GM21381 (cell line): Measurements from ENCODE around the gene PDZD2.
"Not testable (repeated sequence)": the region's sequence is repeated elsewhere in the genome, so short reads cannot be mapped to it uniquely, and the experiment has no call there.

Experiments
- ATAC-seq: cut with Tn5 transposase; IDR thresholded peaks from one replicate; pipeline ENCODE4 v1.9.1; 2021; ENCODE audit warnings: mild to moderate bottlenecking, moderate library complexity; ENCODE audit not compliant: unreplicated experiment

Gene PDZD2

GRCh38 chr5:32027093-32027716, 388.3 kb downstream of the PDZD2 start:
- ATAC-seq = no peak

DNA sequence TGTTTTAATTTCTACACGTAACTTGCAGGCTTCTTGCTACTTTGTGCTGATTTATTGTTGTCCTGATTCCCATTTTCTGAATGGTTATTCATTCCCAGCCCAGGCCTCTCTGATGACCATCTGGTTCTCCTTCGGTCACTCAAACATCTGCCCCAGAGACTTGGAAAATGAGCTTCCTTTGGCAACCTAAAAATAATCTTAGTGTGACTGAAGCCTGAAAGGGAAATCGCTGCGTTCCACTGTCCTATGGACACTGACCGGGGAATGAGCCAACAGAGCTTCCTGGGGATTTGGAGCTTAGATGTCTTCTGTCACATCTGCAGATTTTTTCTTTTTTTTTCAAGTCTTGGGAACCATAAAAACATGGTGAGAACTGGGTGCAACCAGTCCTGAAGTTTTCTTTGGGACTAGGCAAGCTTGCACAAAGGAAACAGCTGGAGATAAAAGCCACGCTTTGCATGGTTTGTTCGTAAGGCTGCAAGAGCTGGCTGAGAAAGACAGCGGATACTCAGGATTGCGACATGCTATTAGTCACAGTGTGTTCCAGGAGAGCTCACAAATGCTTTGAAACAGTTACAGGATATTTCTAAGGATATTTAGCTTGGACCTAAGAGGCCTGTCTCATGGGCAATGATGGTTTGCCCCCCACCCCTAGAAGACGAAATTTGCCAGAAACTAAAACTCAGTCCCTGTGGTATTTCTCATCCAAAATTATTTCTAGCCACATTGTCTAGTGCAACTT, 389.0 kb downstream of the PDZD2 start:
- ATAC-seq = no peak

DNA sequence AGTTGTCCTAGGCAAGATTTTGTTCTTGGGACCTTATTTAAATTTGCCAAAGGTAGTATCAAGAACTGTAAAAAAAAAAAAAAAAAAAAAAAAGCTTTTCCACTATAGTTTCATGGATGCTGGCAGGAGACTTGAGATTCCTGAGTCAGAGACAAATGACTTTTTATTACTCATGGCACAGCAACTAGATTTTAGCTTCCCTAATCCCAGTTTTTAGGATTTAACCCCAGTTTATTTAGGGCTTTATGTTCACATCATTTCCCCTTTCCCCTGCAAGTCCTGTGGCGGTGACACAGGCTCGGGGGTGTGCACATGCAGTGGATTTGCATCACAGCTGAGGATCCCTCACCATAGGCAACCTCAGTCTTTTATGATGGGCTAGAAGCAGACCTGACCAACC, 390.3 kb downstream of the PDZD2 start:
- ATAC-seq = no peak

DNA sequence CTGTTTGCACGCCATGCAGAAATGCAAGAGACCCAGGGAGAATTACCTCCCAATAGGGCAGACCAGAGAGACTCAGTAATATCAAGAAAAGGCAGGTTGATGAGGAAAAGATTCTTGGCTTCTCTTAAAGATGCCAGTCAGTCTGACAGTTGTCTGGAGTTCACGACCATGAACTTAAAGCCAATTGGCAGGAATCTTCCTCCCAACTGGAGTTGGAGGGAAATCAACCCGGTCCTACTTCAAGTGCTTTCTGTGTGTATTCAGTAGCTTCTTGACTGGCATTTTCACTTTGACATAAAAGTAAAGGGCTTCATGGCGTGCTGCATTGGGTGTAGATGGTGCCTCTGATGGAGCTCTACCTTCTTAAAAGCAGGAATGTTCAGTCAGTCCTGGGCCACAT, 390.9 kb downstream of the PDZD2 start:
- ATAC-seq = no peak

- ATAC-seq = no peak
Measured at GRCh38 chr5:32030222-32030621, 391.3 kb downstream of the PDZD2 start.

DNA sequence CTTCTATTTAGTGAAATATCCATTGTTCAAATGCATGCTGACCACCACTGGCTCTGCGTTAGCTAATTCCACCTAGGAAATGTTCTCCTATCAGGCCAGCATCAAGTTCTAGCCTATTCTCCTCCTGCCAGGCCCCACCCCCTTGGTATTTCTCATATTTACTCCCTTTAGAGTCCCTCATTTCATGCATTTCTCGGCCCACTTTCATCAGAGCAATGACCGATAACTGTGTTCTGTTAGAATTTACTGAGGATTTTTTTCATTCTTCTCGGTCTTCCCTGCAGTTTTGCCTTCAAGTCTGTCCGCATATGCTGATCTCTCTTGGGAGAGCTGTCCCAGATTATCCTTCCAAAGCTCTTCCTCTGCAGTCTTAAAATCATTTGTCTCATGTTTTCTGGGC, 391.8 kb downstream of the PDZD2 start:
- no peak for ATAC-seq

GRCh38 chr5:32031089-32031488, 392.2 kb downstream of the PDZD2 start:
- no peak for ATAC-seq

GRCh38 chr5:32038523-32038922, 399.6 kb downstream of the PDZD2 start:
- no peak for ATAC-seq

DNA sequence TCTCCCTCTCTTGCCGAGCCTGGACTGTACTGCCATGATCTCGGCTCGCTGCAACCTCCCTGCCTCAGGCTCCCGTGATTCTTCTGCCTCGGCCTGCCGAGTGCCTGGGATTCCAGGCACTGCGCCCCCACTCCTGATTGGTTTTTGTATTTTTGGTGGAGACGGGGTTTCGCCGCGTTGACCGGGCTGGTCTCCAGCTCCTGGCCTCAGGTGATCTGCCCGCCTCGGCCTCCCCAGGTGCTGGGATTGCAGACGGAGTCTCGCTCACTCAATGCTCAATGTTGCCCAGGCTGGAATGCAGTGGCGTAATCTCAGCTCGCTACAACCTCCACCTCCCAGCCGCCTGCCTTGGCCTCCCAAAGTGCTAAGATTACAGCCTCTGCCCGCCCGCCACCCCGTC, 400.2 kb downstream of the PDZD2 start:
- not testable (repeated sequence) for ATAC-seq

- ATAC-seq = not testable (repeated sequence)
Measured at GRCh38 chr5:32039601-32040000, 400.7 kb downstream of the PDZD2 start.

DNA sequence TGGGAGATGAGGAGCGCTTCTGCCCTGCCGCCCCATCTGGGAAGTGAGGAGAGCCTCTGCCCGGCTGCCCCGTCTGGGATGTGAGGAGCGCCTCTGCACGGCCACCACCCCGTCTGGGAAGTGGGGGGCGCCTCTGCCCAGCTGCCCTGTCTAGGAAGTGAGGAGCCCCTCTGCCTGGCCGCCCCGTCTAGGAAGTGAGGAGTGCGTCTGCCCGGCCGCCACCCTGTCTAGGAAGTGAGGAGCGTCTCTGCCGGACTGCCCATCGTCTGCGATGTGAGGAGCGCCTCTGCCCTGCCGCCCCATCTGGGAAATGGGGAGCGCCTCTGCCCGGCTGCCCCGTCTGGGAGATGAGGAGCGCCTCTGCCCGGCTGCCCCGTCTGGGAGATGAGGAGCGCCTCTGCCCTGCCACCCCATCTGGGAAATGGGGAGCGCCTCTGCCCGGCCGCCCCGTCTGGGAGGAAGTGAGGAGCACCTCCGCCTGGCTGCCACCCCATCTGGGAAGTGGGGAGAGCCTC, 401.3 kb downstream of the PDZD2 start:
- ATAC-seq = not testable (repeated sequence)

DNA sequence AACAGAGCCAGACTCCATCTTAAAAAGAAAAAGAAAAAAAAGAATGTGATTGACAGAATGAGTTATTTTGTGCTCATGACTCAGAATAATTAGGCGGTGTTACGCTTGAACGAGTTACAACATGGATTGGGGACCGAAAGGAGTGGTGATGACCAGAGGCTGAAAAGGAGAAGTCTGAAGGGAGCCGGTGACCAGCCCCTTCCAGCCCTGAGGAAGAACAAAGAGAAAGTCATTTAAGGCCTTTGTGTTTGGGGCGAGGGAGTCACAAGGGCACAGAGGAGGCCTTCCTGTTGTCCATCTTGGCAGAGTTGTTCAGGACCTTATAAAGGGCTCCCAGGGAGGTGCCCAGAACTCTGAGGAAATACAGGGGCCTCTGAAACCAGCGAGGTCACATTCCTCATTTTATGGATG, 403.6 kb downstream of the PDZD2 start:
- ATAC-seq = no peak

GRCh38 chr5:32043105-32043504, 404.2 kb downstream of the PDZD2 start:
- no peak for ATAC-seq

- no peak for ATAC-seq
Measured at GRCh38 chr5:32044434-32044833, 405.5 kb downstream of the PDZD2 start.

GRCh38 chr5:32044939-32045338, 406.0 kb downstream of the PDZD2 start:
- no peak for ATAC-seq

GRCh38 chr5:32047056-32047455, 408.1 kb downstream of the PDZD2 start:
- no peak for ATAC-seq

DNA sequence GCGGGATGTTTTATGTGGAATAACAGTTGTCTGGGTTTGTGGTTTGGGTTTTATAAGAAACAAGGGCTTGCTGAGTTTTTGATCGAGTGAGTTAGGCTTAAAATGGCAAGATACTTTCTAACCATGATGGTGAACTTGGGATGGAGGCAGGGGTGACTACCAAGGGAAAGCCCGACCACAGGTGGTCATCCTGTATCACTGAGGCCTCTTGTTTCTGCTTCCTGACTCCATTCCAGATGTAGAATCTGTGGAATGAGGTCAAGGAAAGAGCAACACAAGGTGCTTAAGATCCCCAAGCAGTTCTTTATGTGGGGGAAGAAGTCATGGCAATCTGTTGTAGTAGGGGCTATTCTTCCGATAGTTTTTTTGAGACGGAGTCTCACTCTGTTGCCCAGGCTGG, 412.9 kb downstream of the PDZD2 start:
- ATAC-seq = no peak

DNA sequence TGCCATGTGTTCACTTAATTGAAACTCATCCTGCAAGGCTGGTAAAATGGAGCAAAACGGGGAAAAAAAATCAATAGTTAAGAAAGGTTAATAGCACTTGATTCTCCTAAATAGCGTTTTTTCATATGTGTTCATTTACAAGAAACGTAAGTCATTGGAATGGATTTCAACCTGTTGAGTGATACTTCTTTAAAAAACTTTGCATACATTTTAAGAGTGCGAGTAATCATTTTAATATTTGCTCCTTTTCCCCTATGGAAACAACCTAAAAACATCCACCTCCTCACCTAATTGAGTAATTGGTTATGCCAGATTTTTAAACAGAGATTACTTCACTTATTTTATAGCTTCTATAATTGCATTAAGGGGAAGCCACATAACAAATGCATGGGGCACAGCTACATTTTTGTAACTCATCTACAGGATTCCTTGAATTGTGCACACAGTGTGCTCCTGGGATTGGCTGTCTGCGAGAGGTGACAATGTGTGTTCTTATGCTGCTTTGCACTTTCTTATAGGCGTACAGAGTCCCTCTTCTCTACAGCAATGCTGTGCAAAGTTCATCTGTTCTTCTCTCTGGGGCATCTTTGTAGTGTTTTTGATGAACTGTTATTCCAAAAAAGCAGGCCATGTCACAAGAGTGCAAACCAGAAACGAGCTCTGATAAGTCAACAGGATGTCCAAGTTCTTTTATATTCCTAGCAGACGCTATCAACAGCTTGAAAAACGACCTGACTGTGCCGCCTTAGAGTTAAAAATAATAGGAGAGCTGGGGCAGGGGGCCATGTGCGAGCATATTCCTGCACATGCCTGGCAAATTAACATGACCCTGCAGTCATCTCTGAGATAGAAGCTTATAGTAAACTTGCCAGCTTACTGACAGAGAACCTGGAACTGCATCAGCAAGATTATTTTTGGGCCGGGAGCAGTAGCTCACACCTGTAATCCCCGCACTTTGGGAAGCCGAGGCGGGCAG, 417.2 kb downstream of the PDZD2 start:
- ATAC-seq = no peak

DNA sequence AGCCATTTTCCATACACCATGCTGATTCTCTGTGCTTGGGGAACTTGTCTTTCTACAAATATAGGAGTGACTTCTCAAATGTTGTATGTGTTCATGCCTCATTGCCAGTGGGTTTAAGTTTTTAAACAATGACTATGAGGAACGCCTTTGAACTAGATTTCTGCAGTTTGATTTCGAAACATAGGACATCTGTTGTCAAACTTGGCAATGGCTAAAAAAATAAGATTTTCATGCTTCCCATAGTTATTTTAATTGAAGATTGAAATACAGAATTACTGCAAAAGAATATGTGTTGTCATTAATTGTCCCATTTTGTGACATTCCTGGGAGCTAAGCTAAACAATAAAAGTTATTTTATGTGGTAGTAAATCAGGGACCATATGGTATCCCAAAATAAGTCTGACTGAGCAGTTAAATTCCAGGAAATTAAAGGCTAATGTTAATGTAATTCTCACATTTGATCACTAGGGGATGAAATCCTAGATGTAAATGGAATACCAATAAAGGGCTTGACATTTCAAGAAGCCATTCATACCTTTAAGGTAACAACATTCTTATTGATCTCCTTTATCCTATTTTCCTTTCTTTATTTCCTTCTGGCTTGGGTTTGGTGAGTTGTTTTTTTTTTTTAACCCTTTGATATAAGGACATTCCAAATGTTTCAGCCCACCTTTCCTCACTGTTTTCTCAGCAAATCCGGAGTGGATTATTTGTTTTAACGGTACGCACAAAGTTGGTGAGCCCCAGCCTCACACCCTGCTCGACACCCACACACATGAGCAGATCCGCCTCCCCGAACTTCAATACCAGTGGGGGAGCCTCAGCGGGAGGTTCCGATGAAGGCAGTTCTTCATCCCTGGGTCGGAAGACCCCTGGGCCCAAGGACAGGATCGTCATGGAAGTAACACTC, 418.5 kb downstream of the PDZD2 start:
- no peak for ATAC-seq

- no peak for ATAC-seq
Measured at GRCh38 chr5:32058101-32058500, 419.2 kb downstream of the PDZD2 start.
